ENCODE measurements around the gene MPZL1. TPM values are rescaled to one million over a fixed set of nuclear protein-coding genes. Genes with fewer than 3 reads are reported as not detected.
"Not testable (repeated sequence)": the region's sequence is repeated elsewhere in the genome, so short reads cannot be mapped to it uniquely, and the experiment has no call there.

Gene MPZL1
- total RNA-seq, 1 donor from 2014 or later, result 69.7 TPM

DNA sequence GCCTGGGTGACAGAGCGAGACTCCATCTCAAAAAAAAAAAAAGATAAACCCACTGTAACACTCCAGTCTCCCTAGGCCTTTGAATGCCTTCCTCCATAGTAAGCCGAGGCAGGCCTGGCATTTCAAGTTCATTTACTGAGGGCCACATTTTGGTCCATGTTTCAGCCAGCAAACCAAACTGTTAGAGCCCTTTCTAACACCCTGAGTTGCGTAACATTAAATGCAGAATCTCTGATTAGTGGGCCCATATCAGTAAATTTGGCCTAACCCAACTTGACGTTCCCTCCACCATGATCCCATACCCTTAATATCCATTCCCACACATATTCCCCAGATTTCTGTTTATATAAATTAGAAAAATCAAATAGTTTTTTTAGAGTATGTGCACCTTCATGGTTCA, 12.4 kb downstream of the MPZL1 start:
- no peaks in the 10 kb centered on the region for H3K9me3 ChIP-seq
- no peaks in the 10 kb centered on the region for H3K27me3 ChIP-seq
- TF ChIP-seq POLR2AphosphoS5 (IDR thresholded peaks at IDR 0.05; ENCODE audit: insufficient read depth in 1 of 2, low read depth in 1 of 2) (no peak), POLR2A (IDR thresholded peaks at IDR 0.05) (no peak)
- TF ChIP-seq, protein P1, sequence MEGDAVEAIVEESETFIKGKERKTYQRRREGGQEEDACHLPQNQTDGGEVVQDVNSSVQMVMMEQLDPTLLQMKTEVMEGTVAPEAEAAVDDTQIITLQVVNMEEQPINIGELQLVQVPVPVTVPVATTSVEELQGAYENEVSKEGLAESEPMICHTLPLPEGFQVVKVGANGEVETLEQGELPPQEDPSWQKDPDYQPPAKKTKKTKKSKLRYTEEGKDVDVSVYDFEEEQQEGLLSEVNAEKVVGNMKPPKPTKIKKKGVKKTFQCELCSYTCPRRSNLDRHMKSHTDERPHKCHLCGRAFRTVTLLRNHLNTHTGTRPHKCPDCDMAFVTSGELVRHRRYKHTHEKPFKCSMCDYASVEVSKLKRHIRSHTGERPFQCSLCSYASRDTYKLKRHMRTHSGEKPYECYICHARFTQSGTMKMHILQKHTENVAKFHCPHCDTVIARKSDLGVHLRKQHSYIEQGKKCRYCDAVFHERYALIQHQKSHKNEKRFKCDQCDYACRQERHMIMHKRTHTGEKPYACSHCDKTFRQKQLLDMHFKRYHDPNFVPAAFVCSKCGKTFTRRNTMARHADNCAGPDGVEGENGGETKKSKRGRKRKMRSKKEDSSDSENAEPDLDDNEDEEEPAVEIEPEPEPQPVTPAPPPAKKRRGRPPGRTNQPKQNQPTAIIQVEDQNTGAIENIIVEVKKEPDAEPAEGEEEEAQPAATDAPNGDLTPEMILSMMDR (IDR thresholded peaks at IDR 0.05), result no peak
- H3K4me1 ChIP-seq, result peaks cover 7% of the 10 kb centered on the region
- H3K4me3 ChIP-seq, result no peak overlapping the region
- H3K36me3 ChIP-seq, result no peaks in the 10 kb centered on the region
- intact Hi-C loops (cut with DNase I), result no loop called here
- H3K27ac ChIP-seq, result no peak overlapping the region
- no peak for DNase-seq (ENCODE audit: extremely low spot score in 2 of 2)

GRCh38 chr1:167734841-167735240, 13.1 kb downstream of the MPZL1 start:
- intact Hi-C loops (cut with DNase I), result no loop called here
- TF ChIP-seq POLR2AphosphoS5 (IDR thresholded peaks at IDR 0.05; ENCODE audit: insufficient read depth in 1 of 2, low read depth in 1 of 2), result no peak
- no peak for TF ChIP-seq POLR2A (IDR thresholded peaks at IDR 0.05)
- TF ChIP-seq, protein P1 (IDR thresholded peaks at IDR 0.05), result no peak
- Histone ChIP-seq H3K4me1 (peaks cover 7% of the 10 kb centered on the region), H3K27me3 (no peaks in the 10 kb centered on the region), H3K9me3 (no peaks in the 10 kb centered on the region), H3K36me3 (no peaks in the 10 kb centered on the region), H3K27ac (no peak overlapping the region), H3K4me3 (no peak overlapping the region)
- DNase-seq (ENCODE audit: extremely low spot score in 2 of 2), result no peak

DNA sequence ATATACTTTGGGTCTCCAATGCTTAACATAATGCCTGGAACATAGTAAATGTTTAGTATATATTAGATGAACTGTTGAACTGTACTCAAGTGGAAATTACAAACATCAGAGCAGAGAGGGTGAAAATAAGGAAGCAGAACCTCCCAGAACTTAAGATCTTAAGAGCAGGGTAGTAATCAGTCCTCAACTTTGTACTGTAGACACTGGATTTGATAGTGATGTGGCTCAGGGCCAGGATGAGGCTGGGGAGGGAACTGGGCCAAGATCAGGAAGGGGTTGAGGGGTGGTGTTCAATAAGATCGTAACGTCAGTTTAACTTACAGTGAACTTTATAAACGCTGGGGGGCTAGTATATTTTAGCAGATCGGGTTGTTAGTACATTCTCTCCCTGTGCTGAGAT, 15.4 kb downstream of the MPZL1 start:
- Histone ChIP-seq H3K4me3 (no peak overlapping the region), H3K9me3 (no peaks in the 10 kb centered on the region), H3K4me1 (peaks cover 7% of the 10 kb centered on the region), H3K27me3 (no peaks in the 10 kb centered on the region), H3K36me3 (no peaks in the 10 kb centered on the region), H3K27ac (no peak overlapping the region)
- no peak for TF ChIP-seq POLR2AphosphoS5 (IDR thresholded peaks at IDR 0.05; ENCODE audit: insufficient read depth in 1 of 2, low read depth in 1 of 2)
- TF ChIP-seq POLR2A (IDR thresholded peaks at IDR 0.05), result no peak
- TF ChIP-seq, protein P1 (IDR thresholded peaks at IDR 0.05), result no peak
- no peak for DNase-seq (ENCODE audit: extremely low spot score in 2 of 2)
- intact Hi-C loops (cut with DNase I), result no loop called here

DNA sequence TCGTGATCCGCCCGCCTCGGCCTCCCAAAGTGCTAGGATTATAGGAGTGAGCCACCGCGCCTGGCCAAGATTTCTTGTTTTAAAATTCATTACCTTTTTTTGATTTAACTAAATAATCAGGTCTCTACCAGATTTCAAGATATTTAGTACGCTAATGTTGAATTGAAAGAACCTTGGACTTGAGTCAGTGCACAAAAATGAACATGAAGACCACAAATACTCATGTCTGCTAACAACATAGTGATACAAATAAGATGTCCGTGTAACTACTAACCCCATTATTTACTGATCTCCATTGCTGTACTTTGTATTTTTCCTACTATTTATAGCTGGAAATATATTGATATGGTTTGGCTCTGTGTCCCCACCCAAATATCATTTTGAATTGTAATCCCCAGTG, 16.4 kb downstream of the MPZL1 start:
- no peak for TF ChIP-seq POLR2AphosphoS5 (IDR thresholded peaks at IDR 0.05; ENCODE audit: insufficient read depth in 1 of 2, low read depth in 1 of 2)
- no peak for TF ChIP-seq POLR2A (IDR thresholded peaks at IDR 0.05)
- TF ChIP-seq, protein P1 (IDR thresholded peaks at IDR 0.05), result no peak
- no peaks in the 10 kb centered on the region for H3K36me3 ChIP-seq
- H3K4me3 ChIP-seq, result no peak overlapping the region
- peaks cover 7% of the 10 kb centered on the region for H3K4me1 ChIP-seq
- H3K27ac ChIP-seq, result no peak overlapping the region
- H3K9me3 ChIP-seq, result no peaks in the 10 kb centered on the region
- intact Hi-C loops (cut with DNase I), result no loop called here
- H3K27me3 ChIP-seq, result no peaks in the 10 kb centered on the region
- no peak for DNase-seq (ENCODE audit: extremely low spot score in 2 of 2)

- intact Hi-C loops (cut with DNase I), result no loop called here
- no peaks in the 10 kb centered on the region for H3K27me3 ChIP-seq
- no peak overlapping the region for H3K4me3 ChIP-seq
- H3K27ac ChIP-seq, result no peak overlapping the region
- H3K9me3 ChIP-seq, result no peaks in the 10 kb centered on the region
- H3K36me3 ChIP-seq, result no peaks in the 10 kb centered on the region
- H3K4me1 ChIP-seq, result peaks cover 7% of the 10 kb centered on the region
- TF ChIP-seq POLR2A (IDR thresholded peaks at IDR 0.05), result no peak
- TF ChIP-seq, protein P1 (IDR thresholded peaks at IDR 0.05), result no peak
- TF ChIP-seq POLR2AphosphoS5 (IDR thresholded peaks at IDR 0.05; ENCODE audit: insufficient read depth in 1 of 2, low read depth in 1 of 2), result no peak
- DNase-seq (ENCODE audit: extremely low spot score in 2 of 2), result no peak
These were observed 18.0 kb downstream of the MPZL1 start for GRCh38 chr1:167739752-167740151.

DNA sequence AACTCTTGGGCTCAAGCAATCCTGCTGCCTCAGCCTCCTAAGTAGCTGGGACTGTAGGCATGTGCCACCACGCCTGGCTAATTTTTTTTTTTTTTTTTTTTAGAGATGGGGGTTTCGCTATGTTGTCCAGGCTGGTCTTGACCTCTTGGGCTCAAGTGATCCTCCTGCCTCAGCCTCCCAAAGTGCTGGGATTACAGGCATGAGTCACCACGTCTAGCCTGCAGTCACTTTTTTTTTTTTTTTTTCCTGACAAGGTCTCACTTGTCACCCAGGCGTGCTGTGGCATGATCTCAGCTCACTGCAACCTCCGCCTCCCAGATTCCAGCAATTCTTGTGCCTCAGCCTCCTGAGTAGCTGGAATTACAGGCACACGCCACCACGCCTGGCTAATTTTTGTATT, 19.3 kb downstream of the MPZL1 start:
- peaks cover 12% of the 10 kb centered on the region for H3K4me1 ChIP-seq
- H3K4me3 ChIP-seq; H3K36me3 ChIP-seq; DNase-seq (ENCODE audit: extremely low spot score in 2 of 2); H3K27ac ChIP-seq; H3K27me3 ChIP-seq; intact Hi-C loops (cut with DNase I); H3K9me3 ChIP-seq: not testable (repeated sequence)

- H3K4me3 ChIP-seq; DNase-seq (ENCODE audit: extremely low spot score in 2 of 2); intact Hi-C loops (cut with DNase I); H3K9me3 ChIP-seq; H3K27me3 ChIP-seq; H3K36me3 ChIP-seq; H3K27ac ChIP-seq: not testable (repeated sequence)
- H3K4me1 ChIP-seq, result peaks cover 20% of the 10 kb centered on the region
These were observed 20.7 kb downstream of the MPZL1 start for GRCh38 chr1:167742392-167743057.

All from vagina (tissue), 2 donors.